ENCODE data around the gene NRXN2.

The NRXN2 gene

GRCh38 chr11:64601605-64602465 lies 121.2 kb downstream of the NRXN2 start:
- Histone ChIP-seq H3K36me3 (ENCODE audit: control insufficient read depth, low read length) (no peaks in the 10 kb centered on the region), H3K9me3 (ENCODE audit: control insufficient read depth, insufficient read depth, low read length) (no peaks in the 10 kb centered on the region), H3F3A (ENCODE audit: control insufficient read depth, insufficient read depth) (no peaks in the 10 kb centered on the region), H3K27me3 (ENCODE audit: control insufficient read depth, low read length) (peaks cover 8% of the 10 kb centered on the region), H3K4me1 (ENCODE audit: control insufficient read depth, low read length) (no peaks in the 10 kb centered on the region), H3K27ac (ENCODE audit: low read depth, low read length) (no peak overlapping the region), H3K4me2 (ENCODE audit: low read length) (no peak overlapping the region), H3K4me3 (ENCODE audit: low read length) (no peak overlapping the region), H4K20me1 (ENCODE audit: control insufficient read depth, insufficient read depth, low read depth, low read length) (no peaks in the 10 kb centered on the region), H3K79me2 (ENCODE audit: control insufficient read depth, low read length) (no peaks in the 10 kb centered on the region), H3K9me2 (replicated peaks; ENCODE audit: control insufficient read depth, low read length) (no peaks in the 10 kb centered on the region)
- TF ChIP-seq CTCF (IDR thresholded peaks at IDR 0.05; ENCODE audit: low read depth, low read length, poor library complexity, severe bottlenecking) (no peak), EZH2phosphoT487 (IDR thresholded peaks at IDR 0.05; ENCODE audit: borderline replicate concordance, low read length) (no peak)

GRCh38 chr11:64600281-64600992 lies 122.6 kb downstream of the NRXN2 start:
- no peaks in the 10 kb centered on the region for H3K36me3 ChIP-seq (ENCODE audit: control insufficient read depth, low read length)
- H3K4me3 ChIP-seq (ENCODE audit: low read length), result no peak overlapping the region
- H3K4me2 ChIP-seq (ENCODE audit: low read length), result no peak overlapping the region
- H3K27me3 ChIP-seq (ENCODE audit: control insufficient read depth, low read length), result peaks cover 4% of the 10 kb centered on the region
- H3K79me2 ChIP-seq (ENCODE audit: control insufficient read depth, low read length), result no peaks in the 10 kb centered on the region
- H3K9me2 ChIP-seq (replicated peaks; ENCODE audit: control insufficient read depth, low read length), result no peaks in the 10 kb centered on the region
- H4K20me1 ChIP-seq (ENCODE audit: control insufficient read depth, insufficient read depth, low read depth, low read length), result no peaks in the 10 kb centered on the region
- H3K27ac ChIP-seq (ENCODE audit: low read depth, low read length), result no peak overlapping the region
- H3F3A ChIP-seq (ENCODE audit: control insufficient read depth, insufficient read depth), result no peaks in the 10 kb centered on the region
- H3K4me1 ChIP-seq (ENCODE audit: control insufficient read depth, low read length), result no peaks in the 10 kb centered on the region
- peaks cover 6% of the 10 kb centered on the region; the same call in 1 of the 2 replicates for H3K9me3 ChIP-seq (ENCODE audit: control insufficient read depth, insufficient read depth, low read length)
- no peak for TF ChIP-seq CTCF (IDR thresholded peaks at IDR 0.05; ENCODE audit: low read depth, low read length, poor library complexity, severe bottlenecking)
- TF ChIP-seq EZH2phosphoT487 (IDR thresholded peaks at IDR 0.05; ENCODE audit: borderline replicate concordance, low read length), result no peak

GRCh38 chr11:64599698-64600211 lies 123.2 kb downstream of the NRXN2 start:
- no peaks in the 10 kb centered on the region for H3K79me2 ChIP-seq (ENCODE audit: control insufficient read depth, low read length)
- peaks cover 8% of the 10 kb centered on the region; the same call in 1 of the 2 replicates for H3K9me3 ChIP-seq (ENCODE audit: control insufficient read depth, insufficient read depth, low read length)
- H3K27me3 ChIP-seq (ENCODE audit: control insufficient read depth, low read length), result no peaks in the 10 kb centered on the region; the same call in 1 of the 2 replicates
- H3K27ac ChIP-seq (ENCODE audit: low read depth, low read length), result no peak overlapping the region
- no peaks in the 10 kb centered on the region for H4K20me1 ChIP-seq (ENCODE audit: control insufficient read depth, insufficient read depth, low read depth, low read length)
- H3K36me3 ChIP-seq (ENCODE audit: control insufficient read depth, low read length), result no peaks in the 10 kb centered on the region
- no peak overlapping the region for H3K4me2 ChIP-seq (ENCODE audit: low read length)
- H3K9me2 ChIP-seq (replicated peaks; ENCODE audit: control insufficient read depth, low read length), result no peaks in the 10 kb centered on the region
- no peak overlapping the region for H3K4me3 ChIP-seq (ENCODE audit: low read length)
- H3K4me1 ChIP-seq (ENCODE audit: control insufficient read depth, low read length), result no peaks in the 10 kb centered on the region
- H3F3A ChIP-seq (ENCODE audit: control insufficient read depth, insufficient read depth), result no peaks in the 10 kb centered on the region
- TF ChIP-seq EZH2phosphoT487 (IDR thresholded peaks at IDR 0.05; ENCODE audit: borderline replicate concordance, low read length), result no peak
- TF ChIP-seq CTCF (IDR thresholded peaks at IDR 0.05; ENCODE audit: low read depth, low read length, poor library complexity, severe bottlenecking), result no peak
